Measurements from ENCODE around the gene ATP6AP2. TPM values are rescaled to one million over a fixed set of nuclear protein-coding genes. Genes with fewer than 3 reads are reported as not detected.
"Not testable (repeated sequence)": the region's sequence is repeated elsewhere in the genome, so short reads cannot be mapped to it uniquely, and the experiment has no call there.

ATP6AP2 gene
- total and polyA plus RNA-seq, 2 donors, result 112 to 116 TPM

- 95% methylated on average over 4 of the region's 4 CpGs for WGBS
- Histone ChIP-seq H3K27ac (ENCODE audit: low read depth) (no peak overlapping the region), H3K36me3 (ENCODE audit: insufficient read depth) (no peaks in the 10 kb centered on the region), H3K4me3 (ENCODE audit: low read depth, low read length) (no peak overlapping the region), H3K4me1 (ENCODE audit: insufficient read depth) (no peaks in the 10 kb centered on the region)
- DNase-seq (ENCODE audit: extremely low spot score), result no peak
Measured at GRCh38 chrX:40558590-40558989, 22.2 kb upstream of the ATP6AP2 start.

- Histone ChIP-seq H3K4me1 (ENCODE audit: insufficient read depth) (no peaks in the 10 kb centered on the region), H3K4me3 (ENCODE audit: low read depth, low read length) (no peak overlapping the region), H3K27ac (ENCODE audit: low read depth) (no peak overlapping the region), H3K36me3 (ENCODE audit: insufficient read depth) (no peaks in the 10 kb centered on the region)
- 87% methylated on average over 10 of the region's 10 CpGs for WGBS
- DNase-seq (ENCODE audit: extremely low spot score), result no peak
Measured at GRCh38 chrX:40563784-40564183, 17.0 kb upstream of the ATP6AP2 start.

GRCh38 chrX:40564447-40564846 lies 16.3 kb upstream of the ATP6AP2 start:
- DNase-seq (ENCODE audit: extremely low spot score), result no peak
- Histone ChIP-seq H3K27ac (ENCODE audit: low read depth) (no peak overlapping the region), H3K4me1 (ENCODE audit: insufficient read depth) (no peaks in the 10 kb centered on the region), H3K36me3 (ENCODE audit: insufficient read depth) (no peaks in the 10 kb centered on the region), H3K4me3 (ENCODE audit: low read depth, low read length) (no peak overlapping the region)
- WGBS, result 84% methylated on average over 4 of the region's 4 CpGs

GRCh38 chrX:40570346-40571093 lies 10.2 kb upstream of the ATP6AP2 start:
- no peak overlapping the region for H3K27ac ChIP-seq (ENCODE audit: low read depth)
- H3K36me3 ChIP-seq (ENCODE audit: insufficient read depth), result no peaks in the 10 kb centered on the region
- no peak for DNase-seq (ENCODE audit: extremely low spot score)
- H3K4me3 ChIP-seq (ENCODE audit: low read depth, low read length), result no peak overlapping the region
- H3K4me1 ChIP-seq (ENCODE audit: insufficient read depth), result no peaks in the 10 kb centered on the region
- WGBS, result 57% methylated on average over 10 of the region's 10 CpGs

- DNase-seq (ENCODE audit: extremely low spot score); H3K27ac ChIP-seq (ENCODE audit: low read depth); H3K4me3 ChIP-seq (ENCODE audit: low read depth, low read length); H3K36me3 ChIP-seq (ENCODE audit: insufficient read depth); H3K4me1 ChIP-seq (ENCODE audit: insufficient read depth): not testable (repeated sequence)
- WGBS, result 60% methylated on average over 5 of the region's 5 CpGs
Measured at GRCh38 chrX:40571164-40571563, 9.6 kb upstream of the ATP6AP2 start.

GRCh38 chrX:40571600-40571999 lies 9.2 kb upstream of the ATP6AP2 start:
- Histone ChIP-seq H3K27ac (ENCODE audit: low read depth) (no peak overlapping the region), H3K36me3 (ENCODE audit: insufficient read depth) (no peaks in the 10 kb centered on the region), H3K4me1 (ENCODE audit: insufficient read depth) (no peaks in the 10 kb centered on the region), H3K4me3 (ENCODE audit: low read depth, low read length) (no peak overlapping the region)
- no peak for DNase-seq (ENCODE audit: extremely low spot score)
- WGBS, result 43% methylated on average over 3 of the region's 3 CpGs

GRCh38 chrX:40573763-40574162 lies 7.0 kb upstream of the ATP6AP2 start:
- WGBS, result 50% methylated on average over 2 of the region's 2 CpGs
- Histone ChIP-seq H3K27ac (ENCODE audit: low read depth) (no peak overlapping the region), H3K4me3 (ENCODE audit: low read depth, low read length) (no peak overlapping the region), H3K36me3 (ENCODE audit: insufficient read depth) (no peaks in the 10 kb centered on the region), H3K4me1 (ENCODE audit: insufficient read depth) (no peaks in the 10 kb centered on the region)
- DNase-seq (ENCODE audit: extremely low spot score), result no peak

GRCh38 chrX:40575411-40575810 lies 5.4 kb upstream of the ATP6AP2 start:
- H3K4me1 ChIP-seq (ENCODE audit: insufficient read depth); H3K27ac ChIP-seq (ENCODE audit: low read depth); DNase-seq (ENCODE audit: extremely low spot score); H3K4me3 ChIP-seq (ENCODE audit: low read depth, low read length); H3K36me3 ChIP-seq (ENCODE audit: insufficient read depth): not testable (repeated sequence)
- 36% methylated on average over 2 of the region's 2 CpGs for WGBS

GRCh38 chrX:40576291-40576690 lies 4.5 kb upstream of the ATP6AP2 start:
- DNase-seq (ENCODE audit: extremely low spot score), result no peak

GRCh38 chrX:40578039-40578695 lies 2.6 kb upstream of the ATP6AP2 start:
- Histone ChIP-seq H3K4me1 (ENCODE audit: insufficient read depth) (no peaks in the 10 kb centered on the region), H3K36me3 (ENCODE audit: insufficient read depth) (no peaks in the 10 kb centered on the region), H3K4me3 (ENCODE audit: low read depth, low read length) (no peak overlapping the region), H3K27ac (ENCODE audit: low read depth) (no peak overlapping the region)
- WGBS, result 76% methylated on average over 7 of the region's 7 CpGs
- DNase-seq (ENCODE audit: extremely low spot score), result no peak

More at GRCh38 chrX:40576291-40576690, 4.5 kb upstream of the ATP6AP2 start:
- Histone ChIP-seq H3K27ac (ENCODE audit: low read depth) (no peak overlapping the region), H3K4me1 (ENCODE audit: insufficient read depth) (no peaks in the 10 kb centered on the region), H3K36me3 (ENCODE audit: insufficient read depth) (no peaks in the 10 kb centered on the region), H3K4me3 (ENCODE audit: low read depth, low read length) (no peak overlapping the region)
- 71% methylated on average over 3 of the region's 3 CpGs for WGBS

- Histone ChIP-seq H3K36me3 (ENCODE audit: insufficient read depth) (no peaks in the 10 kb centered on the region), H3K27ac (ENCODE audit: low read depth) (no peak overlapping the region), H3K4me3 (ENCODE audit: low read depth, low read length) (no peak overlapping the region), H3K4me1 (ENCODE audit: insufficient read depth) (no peaks in the 10 kb centered on the region)
- no peak for DNase-seq (ENCODE audit: extremely low spot score)
- WGBS, result 79% methylated on average over 3 of the region's 3 CpGs
Measured at GRCh38 chrX:40579141-40579540, 1.6 kb upstream of the ATP6AP2 start.

GRCh38 chrX:40579900-40580536 lies 752 bp upstream of the ATP6AP2 start:
- H3K4me1 ChIP-seq (ENCODE audit: insufficient read depth), result no peaks in the 10 kb centered on the region
- peak overlapping the region; percentile 63 for H3K27ac ChIP-seq (ENCODE audit: low read depth)
- 13% methylated on average over 12 of the region's 12 CpGs for WGBS
- no peaks in the 10 kb centered on the region for H3K36me3 ChIP-seq (ENCODE audit: insufficient read depth)
- peak overlapping the region; percentile 40 for H3K4me3 ChIP-seq (ENCODE audit: low read depth, low read length)
- DNase-seq (ENCODE audit: extremely low spot score), result no peak

GRCh38 chrX:40581336-40581920 lies 658 bp downstream of the ATP6AP2 start:
- H3K36me3 ChIP-seq (ENCODE audit: insufficient read depth), result no peaks in the 10 kb centered on the region
- no peaks in the 10 kb centered on the region for H3K4me1 ChIP-seq (ENCODE audit: insufficient read depth)
- H3K27ac ChIP-seq (ENCODE audit: low read depth), result peak overlapping the region; percentile 86
- DNase-seq (ENCODE audit: extremely low spot score), result no peak
- peak overlapping the region; percentile 89 for H3K4me3 ChIP-seq (ENCODE audit: low read depth, low read length)
- WGBS, result 3% methylated on average over 15 of the region's 15 CpGs

GRCh38 chrX:40582178-40582577 lies 1.4 kb downstream of the ATP6AP2 start:
- not testable (repeated sequence) for H3K36me3 ChIP-seq (ENCODE audit: insufficient read depth); DNase-seq (ENCODE audit: extremely low spot score); H3K4me3 ChIP-seq (ENCODE audit: low read depth, low read length); H3K4me1 ChIP-seq (ENCODE audit: insufficient read depth); H3K27ac ChIP-seq (ENCODE audit: low read depth)
- 94% methylated on average over 13 of the region's 13 CpGs for WGBS
